ENCODE measurements around the gene APBA2.

- TF ChIP-seq CTCF (IDR thresholded peaks at IDR 0.05) (no peak), EP300 (IDR thresholded peaks at IDR 0.05) (no peak)
Observed at GRCh38 chr15:28967990-28968389, 82.2 kb downstream of the APBA2 start.
